Glutamatergic neuron (in vitro differentiated cells): ENCODE results near the gene CYFIP2. TPM values are rescaled to one million over a fixed set of nuclear protein-coding genes. Genes with fewer than 3 reads are reported as not detected.

Experiments used
- DNase-seq: peaks from one replicate; pipeline ENCODE4 v3.0.0; 2022
- H3K27ac Mint-ChIP-seq: one replicate; pipeline ENCODE4 v1.8.0; 2020; ENCODE audit warnings: mild to moderate bottlenecking, mixed read lengths, inconsistent platforms; ENCODE audit not compliant: unreplicated experiment
- H3K27me3 Mint-ChIP-seq: one replicate; pipeline ENCODE4 v1.8.0; 2020; ENCODE audit warnings: mild to moderate bottlenecking, moderate library complexity, mixed read lengths, inconsistent platforms; ENCODE audit not compliant: unreplicated experiment
- H3K36me3 Mint-ChIP-seq: one replicate; pipeline ENCODE4 v1.8.0; 2020; ENCODE audit warnings: mild to moderate bottlenecking, mixed read lengths, inconsistent platforms; ENCODE audit not compliant: unreplicated experiment
- H3K4me1 Mint-ChIP-seq: one replicate; pipeline ENCODE4 v1.8.0; 2020; ENCODE audit warnings: mild to moderate bottlenecking, low read depth, mixed read lengths, inconsistent platforms; ENCODE audit not compliant: unreplicated experiment
- H3K4me3 Mint-ChIP-seq: one replicate; pipeline ENCODE4 v1.8.0; 2020; ENCODE audit warnings: mild to moderate bottlenecking, mixed read lengths, inconsistent platforms; ENCODE audit not compliant: unreplicated experiment
- H3K9me3 Mint-ChIP-seq: one replicate; pipeline ENCODE4 v1.8.0; 2020; ENCODE audit warnings: mild to moderate bottlenecking, moderate library complexity, mixed read lengths, inconsistent platforms; ENCODE audit not compliant: unreplicated experiment
- CTCF ChIP-seq: fragments of 200-600 bp; sonication (generic); IDR thresholded peaks from one replicate; pipeline ENCODE4 v1.5.0; 2021; ENCODE audit not compliant: partially characterized antibody, unreplicated experiment
- total RNA-seq: library from RNA; stranded (reverse); fragmentation: NEBNext Ultra II Directional; extraction: Animal tissue kit (Norgen Biotek cat#: 25700); gene quantifications from one replicate; pipeline ENCODE4 v1.2.1, GENCODE V29; 2021; ENCODE audit not compliant: unreplicated experiment

Gene CYFIP2
- total RNA-seq, 1 donor from 2014 or later, result 120 TPM

DNA sequence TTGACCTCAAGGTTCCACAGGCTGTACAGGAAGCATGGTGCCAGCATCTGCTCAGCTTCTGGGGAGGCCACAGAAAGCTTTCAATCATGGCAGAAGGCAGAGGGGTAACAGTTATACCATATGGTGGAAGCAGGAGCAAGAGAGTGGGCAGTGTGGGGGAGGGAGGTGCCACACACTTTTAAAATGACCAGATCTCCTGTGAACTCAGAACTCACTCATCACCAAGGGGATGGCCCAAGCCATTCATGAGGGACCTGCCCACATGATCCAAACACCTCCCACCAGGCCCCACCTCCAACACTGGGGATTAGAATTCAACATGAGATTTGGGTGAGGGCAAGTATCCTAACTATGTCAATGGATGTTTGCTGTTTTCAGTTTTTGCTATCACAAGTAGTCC is 16.2 kb downstream of the CYFIP2 start:
- H3K9me3 Mint-ChIP-seq, result no peaks in the 10 kb centered on the region
- TF ChIP-seq CTCF, result no peak
- no peaks in the 10 kb centered on the region for H3K36me3 Mint-ChIP-seq
- peaks cover 2% of the 10 kb centered on the region for H3K27me3 Mint-ChIP-seq
- no peak overlapping the region for H3K4me3 Mint-ChIP-seq
- no peak for DNase-seq
- peaks cover 4% of the 10 kb centered on the region for H3K4me1 Mint-ChIP-seq
- no peak overlapping the region for H3K27ac Mint-ChIP-seq

DNA sequence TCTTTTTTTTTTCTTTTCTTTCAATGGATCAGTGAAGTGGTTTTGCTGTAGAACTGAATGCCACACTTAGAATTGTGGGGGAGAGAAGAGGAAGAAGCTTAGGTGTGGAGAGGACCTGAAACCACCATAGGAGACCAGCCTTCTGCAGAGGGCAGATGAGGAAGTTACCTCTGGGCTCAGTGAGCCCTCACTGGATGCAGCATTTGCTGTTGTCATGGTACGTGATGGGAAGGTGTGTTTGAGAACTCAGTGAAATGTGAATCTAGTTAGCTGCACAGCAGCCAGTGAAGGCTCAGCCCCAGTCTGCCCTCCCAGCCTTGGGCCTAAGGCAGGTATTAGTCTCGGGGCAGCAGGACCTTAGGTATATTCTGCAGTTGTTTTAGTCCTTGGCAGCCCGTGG is 17.5 kb downstream of the CYFIP2 start:
- H3K4me3 Mint-ChIP-seq, result no peak overlapping the region
- DNase-seq, result no peak
- no peaks in the 10 kb centered on the region for H3K36me3 Mint-ChIP-seq
- TF ChIP-seq CTCF, result no peak
- peaks cover 2% of the 10 kb centered on the region for H3K27me3 Mint-ChIP-seq
- peaks cover 4% of the 10 kb centered on the region for H3K4me1 Mint-ChIP-seq
- H3K9me3 Mint-ChIP-seq, result no peaks in the 10 kb centered on the region
- H3K27ac Mint-ChIP-seq, result no peak overlapping the region

DNA sequence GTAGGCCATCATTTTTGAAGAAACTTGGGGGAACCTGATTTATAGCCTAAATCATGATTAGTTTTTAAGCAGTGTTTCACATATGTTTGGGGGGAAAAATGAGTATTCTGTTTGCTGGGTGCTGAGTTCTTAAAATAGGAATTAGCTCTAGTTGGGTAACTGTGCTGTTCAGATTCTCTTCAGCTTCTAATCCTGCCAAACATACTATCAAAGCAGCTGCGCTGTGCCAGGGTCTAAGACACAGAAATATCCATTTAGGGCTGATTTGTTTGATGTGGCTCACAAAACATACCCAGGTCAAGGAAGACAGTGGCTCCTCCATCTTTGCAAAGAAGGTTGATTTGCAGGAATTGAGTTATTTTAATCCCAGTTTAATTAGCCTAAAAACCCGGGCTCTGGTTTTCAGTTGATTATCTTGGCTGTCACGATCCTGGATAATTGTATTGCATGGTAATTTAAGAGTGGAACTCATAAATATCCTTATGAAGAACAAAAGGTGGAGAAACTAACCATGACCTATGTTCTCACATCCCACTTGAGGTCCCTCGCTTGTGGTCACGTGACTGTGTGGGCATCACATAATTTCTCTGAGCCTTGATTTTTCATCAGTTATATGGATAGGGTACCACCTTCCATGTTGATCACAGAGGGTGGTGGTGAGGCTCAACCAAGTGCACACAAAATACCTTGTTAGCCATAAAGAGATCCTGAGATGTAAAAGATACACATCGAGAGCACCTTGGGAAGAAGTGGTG is 18.7 kb downstream of the CYFIP2 start:
- no peak for DNase-seq
- Mint-ChIP-seq H3K4me1 (peaks cover 4% of the 10 kb centered on the region), H3K27me3 (peaks cover 2% of the 10 kb centered on the region), H3K4me3 (no peak overlapping the region), H3K36me3 (no peaks in the 10 kb centered on the region), H3K9me3 (no peaks in the 10 kb centered on the region), H3K27ac (no peak overlapping the region)
- TF ChIP-seq CTCF, result no peak

- no peak for TF ChIP-seq CTCF
- no peak for DNase-seq
- Mint-ChIP-seq H3K9me3 (no peaks in the 10 kb centered on the region), H3K27me3 (peaks cover 2% of the 10 kb centered on the region), H3K4me1 (peaks cover 4% of the 10 kb centered on the region), H3K4me3 (no peak overlapping the region), H3K36me3 (no peaks in the 10 kb centered on the region), H3K27ac (no peak overlapping the region)
Observed at GRCh38 chr5:157285310-157286035, 19.6 kb downstream of the CYFIP2 start.

GRCh38 chr5:157286761-157287211 is 20.9 kb downstream of the CYFIP2 start:
- H3K27me3 Mint-ChIP-seq, result peaks cover 2% of the 10 kb centered on the region
- no peak for DNase-seq
- no peak overlapping the region for H3K27ac Mint-ChIP-seq
- no peaks in the 10 kb centered on the region for H3K9me3 Mint-ChIP-seq
- peaks cover 2% of the 10 kb centered on the region for H3K4me1 Mint-ChIP-seq
- no peak for TF ChIP-seq CTCF
- H3K36me3 Mint-ChIP-seq, result no peaks in the 10 kb centered on the region
- no peak overlapping the region for H3K4me3 Mint-ChIP-seq
